ENCODE results near the gene LAMC2.

GRCh38 chr1:183218027-183218618 is 32.1 kb downstream of the LAMC2 start:
- TF ChIP-seq REST (IDR thresholded peaks at IDR 0.05; ENCODE audit: insufficient read depth in 1 of 2, low read depth in 2 of 2, low read length in 2 of 2) (no peak), TAF1 (IDR thresholded peaks at IDR 0.05; ENCODE audit: borderline replicate concordance, insufficient read depth, low read length) (no peak), POLR2AphosphoS5 (IDR thresholded peaks at IDR 0.05; ENCODE audit: low read depth, low read length) (no peak), FOXP2 (optimal IDR thresholded peaks at IDR 0.05; ENCODE audit: borderline replicate concordance, extremely low read depth, extremely low read length, insufficient read depth) (no peak), SIN3A (IDR thresholded peaks at IDR 0.05; ENCODE audit: borderline replicate concordance, insufficient read depth, low read length) (no peak)

Measured in PFSK-1 (cell line).